HG02798 (cell line): ENCODE measurements around the gene KRTAP9-7.

ENCODE experiments used
- ATAC-seq: cut with Tn5 transposase; IDR thresholded peaks from one replicate; pipeline ENCODE4 v1.9.1; 2021; ENCODE audit warnings: mild to moderate bottlenecking; ENCODE audit not compliant: unreplicated experiment, poor library complexity

Gene KRTAP9-7

DNA sequence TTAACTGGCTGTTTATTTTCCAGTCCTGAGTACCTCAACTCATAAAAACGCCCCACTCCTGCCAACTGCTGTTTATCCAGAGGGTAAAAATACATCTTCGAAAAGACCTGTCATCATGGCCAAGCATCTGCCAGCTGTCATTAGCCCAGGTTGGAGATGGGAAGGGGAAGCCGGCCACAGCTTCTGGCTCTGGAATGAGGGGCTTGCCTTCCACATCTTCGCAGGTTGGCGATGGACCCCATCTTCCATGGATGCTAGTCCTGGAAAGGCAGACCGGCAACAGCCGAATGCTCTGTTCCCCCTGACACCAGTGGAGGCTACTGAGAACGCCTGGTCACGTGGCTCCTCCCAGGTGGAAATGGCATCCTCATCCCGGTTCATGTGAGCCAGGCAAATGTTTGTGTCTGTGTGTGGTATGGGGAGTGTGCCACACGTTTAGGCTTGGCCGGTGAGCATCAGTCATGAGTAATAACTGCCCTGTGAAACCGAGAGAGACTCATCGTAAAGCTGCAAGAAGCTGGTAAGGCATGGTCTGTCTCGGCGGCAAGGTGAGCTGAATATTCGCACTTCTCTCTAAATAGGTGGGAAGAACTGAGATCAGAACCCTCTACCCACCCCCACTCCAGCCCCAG is 40.4 kb downstream of the KRTAP9-7 start:
- ATAC-seq: no peak

DNA sequence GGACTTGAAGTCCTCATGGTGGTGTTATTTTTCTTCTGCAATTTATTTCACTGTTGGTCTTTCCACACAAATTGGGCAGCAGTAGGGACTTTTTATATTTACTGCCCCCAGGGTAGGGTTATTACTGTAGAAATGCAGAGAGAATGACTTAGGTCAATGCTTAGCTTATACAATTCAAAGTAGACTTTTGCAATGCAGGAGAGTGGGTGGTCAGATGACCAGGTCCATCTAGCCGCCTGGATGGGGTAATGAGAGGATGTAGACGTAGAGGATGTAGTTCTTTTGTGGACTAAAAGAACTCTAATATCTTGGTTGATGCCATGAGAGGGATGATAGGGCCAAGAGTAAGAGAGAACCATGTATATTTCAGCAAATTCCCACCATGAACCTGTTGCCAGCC is 42.7 kb downstream of the KRTAP9-7 start:
- ATAC-seq: no peak

DNA sequence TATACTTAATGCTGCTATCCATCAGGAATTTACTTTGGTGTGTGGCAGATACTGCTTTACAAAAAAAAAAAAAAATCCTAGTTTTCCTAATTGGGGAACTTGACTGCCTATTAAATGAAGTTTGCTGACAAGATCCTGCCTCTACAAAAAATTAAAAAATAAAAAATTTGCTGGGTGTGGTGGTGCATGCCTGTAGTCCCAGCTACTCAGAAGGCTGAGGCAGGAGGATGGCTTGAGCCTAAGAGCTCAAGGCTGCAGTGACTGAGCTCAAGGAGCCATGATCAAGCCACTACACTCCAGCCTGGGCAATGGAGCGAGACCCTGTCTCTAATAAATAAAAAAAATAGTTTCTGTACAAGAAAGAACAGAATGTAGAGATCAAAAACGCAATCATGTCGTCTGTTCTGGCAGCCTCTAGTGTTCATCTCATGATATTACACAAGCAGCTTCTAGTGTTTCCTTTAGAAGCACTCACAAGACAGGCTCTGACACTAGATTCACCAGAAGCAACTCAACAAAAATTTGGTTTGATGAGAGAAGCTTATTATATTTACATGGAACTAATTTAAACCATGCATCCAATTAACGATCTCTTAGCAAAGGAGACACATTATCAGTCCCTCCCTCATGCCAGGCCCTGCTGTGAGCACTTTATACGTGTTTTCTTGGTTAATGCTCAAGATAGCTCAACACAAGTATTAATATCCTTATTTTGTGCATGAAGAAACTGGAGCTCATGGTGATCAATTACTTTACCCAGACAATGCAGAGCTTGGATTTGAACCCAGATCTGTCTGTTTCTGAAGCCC is 46.8 kb downstream of the KRTAP9-7 start:
- no peak for ATAC-seq

- no peak for ATAC-seq
Measured at GRCh38 chr17:41322903-41323895, 47.7 kb downstream of the KRTAP9-7 start.

- ATAC-seq: no peak
Measured at GRCh38 chr17:41324180-41325075, 48.9 kb downstream of the KRTAP9-7 start.

DNA sequence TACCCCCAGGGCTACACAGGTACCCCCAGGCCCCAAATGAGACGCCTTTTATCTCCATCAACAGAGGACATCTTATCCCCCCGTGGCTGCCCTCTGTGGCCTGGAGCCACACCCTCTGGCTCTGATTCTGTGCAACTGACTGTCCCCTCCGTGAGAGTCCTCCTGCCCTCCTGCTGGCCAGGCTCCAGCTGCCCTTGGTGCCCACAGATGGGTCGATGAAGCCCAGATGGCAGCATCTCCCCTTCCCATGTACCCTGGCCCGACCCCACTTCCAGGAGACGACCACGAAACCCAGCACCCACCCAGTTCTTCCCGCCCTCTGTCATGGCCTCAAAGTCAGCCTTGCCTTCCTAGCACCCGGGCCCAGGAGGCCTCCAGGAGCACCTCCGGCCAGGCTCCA is 49.6 kb downstream of the KRTAP9-7 start:
- ATAC-seq: no peak

DNA sequence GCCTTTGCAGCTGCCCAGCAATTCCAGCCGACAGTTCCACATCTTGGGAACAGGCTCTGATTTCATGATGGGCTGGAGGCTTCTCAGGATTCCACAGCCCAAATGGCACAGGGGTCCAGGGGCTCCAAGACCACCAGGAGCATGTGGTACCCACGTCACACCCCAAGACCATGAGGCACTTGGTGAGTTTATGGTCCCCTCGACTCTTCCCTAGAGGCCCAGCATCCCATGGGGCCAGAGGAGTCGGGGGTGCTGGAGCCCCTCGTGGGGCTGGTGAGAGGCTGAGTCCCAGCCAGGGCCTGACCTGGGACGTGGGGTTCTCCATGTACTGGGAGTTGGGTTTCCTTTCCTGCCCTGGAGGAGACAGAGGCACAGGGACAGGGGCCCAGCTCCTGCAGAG is 50.1 kb downstream of the KRTAP9-7 start:
- no peak for ATAC-seq
